K562 (cell line): ENCODE data around the gene ATG7. TPM values are rescaled to one million over a fixed set of nuclear protein-coding genes. Genes with fewer than 3 reads are reported as not detected.

Experiments
- CREB1 ChIP-seq, 2 experiments: sonication (generic) in 1 of 2; formaldehyde crosslinking in 1 of 2; IDR thresholded peaks; 2 replicates each; pipeline versions ENCODE4 v1.6.1 to v1.8.0; 2012 to 2022; ENCODE audit warnings: inconsistent platforms in 1 of 2, mild to moderate bottlenecking in 1 of 2, missing genetic modification reagents in 1 of 2, moderate library complexity in 1 of 2
- CSDE1 ChIP-seq, 2 experiments: fragments of 450-650 bp; IDR thresholded peaks; 2 replicates each; pipeline ENCODE4 v1.6.1; 2016; ENCODE audit warnings: mild to moderate bottlenecking in 1 of 2
- CTBP1 ChIP-seq: fragments of 450-650 bp; IDR thresholded peaks from 2 replicates; pipeline ENCODE4 v1.6.1; 2016; ENCODE audit warnings: borderline replicate concordance
- DIDO1 ChIP-seq: fragments of 450-650 bp; IDR thresholded peaks from 2 replicates; pipeline ENCODE4 v1.6.1; 2016; ENCODE audit warnings: low read depth, missing biosample characterization, missing genetic modification characterization
- EGR1 ChIP-seq: fragments of 450-650 bp; conservative IDR thresholded peaks from 2 replicates; pipeline ENCODE4 v1.6.1; 2017; ENCODE audit warnings: mild to moderate bottlenecking
- EP300 ChIP-seq: IDR thresholded peaks from 2 replicates; pipeline ENCODE4 v1.6.1; 2012; ENCODE audit warnings: low read length, improper control_type of control experiment
- GABPB1 ChIP-seq: sonication (generic); formaldehyde crosslinking; IDR thresholded peaks from 2 replicates; pipeline ENCODE4 v1.8.0; 2022; ENCODE audit warnings: mild to moderate bottlenecking, missing genetic modification reagents
- HIVEP1 ChIP-seq: fragments of 250-450 bp; sonication (Bioruptor Pico); IDR thresholded peaks from 2 replicates; pipeline ENCODE4 v1.4.0; 2020; ENCODE audit warnings: mild to moderate bottlenecking
- ILF3 ChIP-seq: fragments of 450-650 bp; IDR thresholded peaks from 2 replicates; pipeline ENCODE4 v1.6.1; 2018; ENCODE audit warnings: antibody characterized with exemption, mild to moderate bottlenecking, moderate library complexity, borderline replicate concordance
- MCM5 ChIP-seq: fragments of 450-650 bp; IDR thresholded peaks from 2 replicates; pipeline ENCODE4 v1.6.1; 2016; ENCODE audit warnings: low read depth
- MEIS2 ChIP-seq: fragments of 450-650 bp; IDR thresholded peaks from 2 replicates; pipeline ENCODE4 v1.6.1; 2014; ENCODE audit warnings: mild to moderate bottlenecking; ENCODE audit not compliant: partially characterized antibody
- MTA2 ChIP-seq: fragments of 450-650 bp; IDR thresholded peaks from 2 replicates; pipeline ENCODE4 v1.6.1; 2016; ENCODE audit warnings: low read depth
- NCOR1 ChIP-seq: fragments of 450-650 bp; IDR thresholded peaks from 2 replicates; pipeline ENCODE4 v1.6.1; 2016; ENCODE audit warnings: mild to moderate bottlenecking, moderate library complexity
- NFATC3 ChIP-seq: fragments of 450-650 bp; IDR thresholded peaks from 2 replicates; pipeline ENCODE4 v1.6.1; 2017; ENCODE audit warnings: mild to moderate bottlenecking
- NFIC ChIP-seq: fragments of 450-650 bp; IDR thresholded peaks from 2 replicates; pipeline ENCODE4 v1.6.1; 2017; ENCODE audit warnings: mild to moderate bottlenecking, inconsistent platforms
- NFIX ChIP-seq: fragments of 250-450 bp; sonication (Bioruptor Pico); IDR thresholded peaks from 2 replicates; pipeline ENCODE4 v1.4.0; 2020; ENCODE audit warnings: low read depth, mild to moderate bottlenecking, moderate library complexity
- NR3C1 ChIP-seq: sonication (generic); formaldehyde crosslinking; IDR thresholded peaks from 2 replicates; pipeline ENCODE4 v1.8.1; 2022; ENCODE audit warnings: missing genetic modification reagents
- PYGO2 ChIP-seq: fragments of 450-650 bp; IDR thresholded peaks from 2 replicates; pipeline ENCODE4 v1.6.1; 2016; ENCODE audit warnings: mild to moderate bottlenecking, missing genetic modification characterization, moderate library complexity, missing compliant biosample characterization
- SETDB1 ChIP-seq: IDR thresholded peaks from one replicate; pipeline ENCODE4 v1.6.1; 2012; ENCODE audit warnings: low read length, control low read depth, inconsistent platforms
- SOX6 ChIP-seq: fragments of 450-650 bp; IDR thresholded peaks from 2 replicates; pipeline ENCODE4 v1.6.1; 2014; ENCODE audit warnings: mild to moderate bottlenecking
- TRIM28 ChIP-seq: fragments of 450-650 bp; IDR thresholded peaks from 2 replicates; pipeline ENCODE4 v1.6.1; 2017
- ZNF174 ChIP-seq: fragments of 250-450 bp; sonication (Bioruptor Pico); IDR thresholded peaks from 2 replicates; pipeline ENCODE4 v1.4.0; 2020; ENCODE audit warnings: mild to moderate bottlenecking
- ZNF431 ChIP-seq: sonication (generic); formaldehyde crosslinking; IDR thresholded peaks from 2 replicates; pipeline ENCODE4 v1.8.0; 2022; ENCODE audit warnings: mild to moderate bottlenecking, missing genetic modification reagents
- ZNF445 ChIP-seq: fragments of 250-450 bp; sonication (Bioruptor Pico); IDR thresholded peaks from 2 replicates; pipeline ENCODE4 v1.4.0; 2020; ENCODE audit warnings: low read depth, mild to moderate bottlenecking, moderate library complexity
- ZNF551 ChIP-seq: fragments of 250-450 bp; sonication (Bioruptor Pico); IDR thresholded peaks from 2 replicates; pipeline ENCODE4 v1.5.0; 2021; ENCODE audit warnings: mild to moderate bottlenecking, moderate library complexity
- ZNF589 ChIP-seq: fragments of 200-800 bp; sonication (Bioruptor generic); IDR thresholded peaks from 2 replicates; pipeline ENCODE4 v1.6.1; 2016; ENCODE audit warnings: low read depth, missing genetic modification characterization, missing compliant biosample characterization
- polyA plus RNA-seq, 8 experiments: library from polyadenylated mRNA; depleted of rRNA in 4 of 8; stranded (reverse) in 5 of 8; unstranded in 3 of 8; fragments of >200 nt; fragmentation: Nextera tagmentation in 2 of 8; fragmentation: Illumina TruSeq in 1 of 8; extraction: Ambion mirVana in 2 of 8; extraction: Trizol in 1 of 8; gene quantifications; 2 replicates each; pipeline versions ENCODE4 v1.2.1 to v1.2.3, GENCODE V29; 2011 to 2014; ENCODE audit warnings: inconsistent platforms in 1 of 8, missing spikeins in 1 of 8
- total RNA-seq, 7 experiments: library from RNA; depleted of rRNA in 6 of 7; stranded (reverse); fragments of >200 nt in 6 of 7; fragmentation: Illumina TruSeq in 2 of 7; extraction: Trizol in 2 of 7; gene quantifications; 2 replicates each; pipeline versions ENCODE4 v1.2.1 to v1.2.3, GENCODE V29; 2011 to 2021; ENCODE audit warnings: low replicate concordance in 1 of 7
- TF ChIP-seq, protein P1 (sequence below): sonication (generic); formaldehyde crosslinking; IDR thresholded peaks from 2 replicates; pipeline ENCODE4 v1.5.0; 2020; ENCODE audit warnings: missing genetic modification reagents
- TF ChIP-seq, protein P2 (sequence below): sonication (generic); formaldehyde crosslinking; IDR thresholded peaks from 2 replicates; pipeline ENCODE4 v1.8.0; 2023; ENCODE audit warnings: mild to moderate bottlenecking, missing genetic modification reagents

Gene ATG7
- total and polyA plus RNA-seq, 9 of the 15 experiments (the other 6 are each of a cell fraction or from before 2014, with no cell fraction given) = 18.3 to 45.3 (median 33.6) TPM

DNA sequence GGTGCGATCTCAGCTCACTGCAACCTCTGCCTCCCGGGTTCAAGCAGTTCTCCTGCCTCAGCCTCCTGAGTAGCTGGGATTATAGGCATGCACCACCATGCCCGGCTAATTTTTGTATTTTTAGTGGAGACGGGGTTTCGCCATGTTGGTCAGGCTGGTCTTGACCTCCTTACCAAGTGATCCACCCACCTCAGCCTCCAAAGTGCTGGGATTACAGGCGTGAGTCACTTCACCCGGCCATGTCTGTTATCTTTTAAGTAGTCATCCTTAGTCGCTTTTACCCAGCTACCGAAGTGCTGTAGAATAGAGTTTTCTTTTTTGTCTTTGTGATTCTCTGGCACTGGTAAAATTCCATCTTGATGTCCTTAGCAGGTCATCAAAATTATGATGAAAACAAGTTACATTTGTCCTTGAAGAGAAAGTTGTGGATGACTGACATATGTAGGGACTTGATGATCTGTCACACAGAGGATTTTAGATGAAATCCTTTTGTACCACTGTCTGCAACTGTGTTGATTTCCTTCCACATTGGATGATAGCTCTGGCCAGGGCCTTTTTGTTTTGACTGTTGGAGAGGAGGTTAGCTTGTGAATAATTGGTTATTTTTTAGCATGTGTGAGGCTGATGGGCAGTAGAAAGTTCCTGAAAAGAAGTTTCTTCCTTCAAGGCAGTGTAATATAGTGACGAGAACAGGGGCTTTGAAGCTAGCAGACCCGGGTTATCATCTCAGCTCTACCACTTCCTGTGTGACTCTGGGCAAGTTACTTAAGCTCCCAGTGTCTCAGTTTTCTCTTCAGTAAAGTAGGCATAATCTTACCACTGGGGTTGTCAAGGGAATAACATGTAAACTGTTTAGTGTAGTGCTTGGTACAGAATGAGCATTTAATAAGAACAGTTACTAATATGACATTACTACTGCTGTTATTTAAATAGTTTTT is 18.8 kb downstream of the ATG7 start (continued):
- TF ChIP-seq CREB1 (IDR thresholded peaks at IDR 0.05) = no peak
- TF ChIP-seq CREB1 (CRISPR knock-in tag; IDR thresholded peaks at IDR 0.05) = no peak
- TF ChIP-seq EGR1 = peak; percentile 78
- TF ChIP-seq HIVEP1 (CRISPR knock-in tag) = no peak
- TF ChIP-seq ZNF551 (CRISPR knock-in tag) = no peak
- no peak for TF ChIP-seq ZNF589 (CRISPR knock-in tag)
- TF ChIP-seq, protein P1, sequence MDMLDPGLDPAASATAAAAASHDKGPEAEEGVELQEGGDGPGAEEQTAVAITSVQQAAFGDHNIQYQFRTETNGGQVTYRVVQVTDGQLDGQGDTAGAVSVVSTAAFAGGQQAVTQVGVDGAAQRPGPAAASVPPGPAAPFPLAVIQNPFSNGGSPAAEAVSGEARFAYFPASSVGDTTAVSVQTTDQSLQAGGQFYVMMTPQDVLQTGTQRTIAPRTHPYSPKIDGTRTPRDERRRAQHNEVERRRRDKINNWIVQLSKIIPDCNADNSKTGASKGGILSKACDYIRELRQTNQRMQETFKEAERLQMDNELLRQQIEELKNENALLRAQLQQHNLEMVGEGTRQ (CRISPR knock-in tag) = no peak
- TF ChIP-seq NFIX (CRISPR knock-in tag) = no peak
- TF ChIP-seq SOX6 = no peak
- TF ChIP-seq EP300 = peak; percentile 34; the same call in 1 of the 2 replicates
- TF ChIP-seq GABPB1 (CRISPR knock-in tag) = 0 out of 2 replicates have a peak, but pooled peaks have one; percentile 29
- TF ChIP-seq ZNF174 (CRISPR knock-in tag) = no peak
- 0 out of 2 replicates have a peak, but pooled peaks have one; percentile 61 for TF ChIP-seq ILF3
- no peak for TF ChIP-seq ZNF431 (CRISPR knock-in tag)
- TF ChIP-seq DIDO1 = no peak
- TF ChIP-seq NFATC3 = no peak
- no peak for TF ChIP-seq SETDB1
- TF ChIP-seq, protein P2, sequence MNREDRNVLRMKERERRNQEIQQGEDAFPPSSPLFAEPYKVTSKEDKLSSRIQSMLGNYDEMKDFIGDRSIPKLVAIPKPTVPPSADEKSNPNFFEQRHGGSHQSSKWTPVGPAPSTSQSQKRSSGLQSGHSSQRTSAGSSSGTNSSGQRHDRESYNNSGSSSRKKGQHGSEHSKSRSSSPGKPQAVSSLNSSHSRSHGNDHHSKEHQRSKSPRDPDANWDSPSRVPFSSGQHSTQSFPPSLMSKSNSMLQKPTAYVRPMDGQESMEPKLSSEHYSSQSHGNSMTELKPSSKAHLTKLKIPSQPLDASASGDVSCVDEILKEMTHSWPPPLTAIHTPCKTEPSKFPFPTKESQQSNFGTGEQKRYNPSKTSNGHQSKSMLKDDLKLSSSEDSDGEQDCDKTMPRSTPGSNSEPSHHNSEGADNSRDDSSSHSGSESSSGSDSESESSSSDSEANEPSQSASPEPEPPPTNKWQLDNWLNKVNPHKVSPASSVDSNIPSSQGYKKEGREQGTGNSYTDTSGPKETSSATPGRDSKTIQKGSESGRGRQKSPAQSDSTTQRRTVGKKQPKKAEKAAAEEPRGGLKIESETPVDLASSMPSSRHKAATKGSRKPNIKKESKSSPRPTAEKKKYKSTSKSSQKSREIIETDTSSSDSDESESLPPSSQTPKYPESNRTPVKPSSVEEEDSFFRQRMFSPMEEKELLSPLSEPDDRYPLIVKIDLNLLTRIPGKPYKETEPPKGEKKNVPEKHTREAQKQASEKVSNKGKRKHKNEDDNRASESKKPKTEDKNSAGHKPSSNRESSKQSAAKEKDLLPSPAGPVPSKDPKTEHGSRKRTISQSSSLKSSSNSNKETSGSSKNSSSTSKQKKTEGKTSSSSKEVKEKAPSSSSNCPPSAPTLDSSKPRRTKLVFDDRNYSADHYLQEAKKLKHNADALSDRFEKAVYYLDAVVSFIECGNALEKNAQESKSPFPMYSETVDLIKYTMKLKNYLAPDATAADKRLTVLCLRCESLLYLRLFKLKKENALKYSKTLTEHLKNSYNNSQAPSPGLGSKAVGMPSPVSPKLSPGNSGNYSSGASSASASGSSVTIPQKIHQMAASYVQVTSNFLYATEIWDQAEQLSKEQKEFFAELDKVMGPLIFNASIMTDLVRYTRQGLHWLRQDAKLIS = no peak; the same call in 1 of the 2 replicates
- no peak; the same call in 1 of the 2 replicates for TF ChIP-seq MTA2
- no peak; the same call in 1 of the 2 replicates for TF ChIP-seq NCOR1
- no peak for TF ChIP-seq TRIM28
- TF ChIP-seq MEIS2 = no peak
- no peak for TF ChIP-seq NFIC
- no peak; a peak in 1 of 4 replicates for TF ChIP-seq CSDE1 (IDR thresholded peaks at IDR 0.05)
- TF ChIP-seq CTBP1 = 0 out of 2 replicates have a peak, but pooled peaks have one; percentile 24
- TF ChIP-seq PYGO2 (tag) = no peak
- no peak for TF ChIP-seq MCM5
- TF ChIP-seq ZNF445 = no peak
- TF ChIP-seq NR3C1 (CRISPR knock-in tag) = no peak
